GM12872 (cell line): ENCODE results near the gene USP7.

Experiments
- CTCF ChIP-seq: IDR thresholded peaks from 3 replicates; pipeline ENCODE4 v1.5.1; 2011; ENCODE audit warnings: low read depth, mild to moderate bottlenecking, low read length, moderate library complexity; ENCODE audit not compliant: insufficient read depth

USP7 gene

GRCh38 chr16:8851761-8852403, 111.8 kb downstream of the USP7 start:
- TF ChIP-seq CTCF, result no peak

GRCh38 chr16:8850279-8850885, 113.3 kb downstream of the USP7 start:
- no peak for TF ChIP-seq CTCF

- no peak for TF ChIP-seq CTCF
Measured at GRCh38 chr16:8849411-8850011, 114.2 kb downstream of the USP7 start.

- no peak for TF ChIP-seq CTCF
Measured at GRCh38 chr16:8848939-8849391, 114.7 kb downstream of the USP7 start.

GRCh38 chr16:8848231-8848938, 115.3 kb downstream of the USP7 start:
- TF ChIP-seq CTCF, result no peak

- no peak for TF ChIP-seq CTCF
Measured at GRCh38 chr16:8847623-8848022, 116.1 kb downstream of the USP7 start.

- no peak for TF ChIP-seq CTCF
Measured at GRCh38 chr16:8847145-8847544, 116.6 kb downstream of the USP7 start.
